Gastrocnemius medialis (tissue), 4 donors: Measurements from ENCODE around the gene GGPS1.

Experiments
- CTCF ChIP-seq, 5 experiments: fragments of 450-650 bp in 3 of 5; fragments of 200-600 bp in 2 of 5; sonication (generic) in 2 of 5; IDR thresholded peaks in 4 of 5; conservative IDR thresholded peaks in 1 of 5; 1 replicate in 4 of 5; 2 replicates in 1 of 5; pipeline ENCODE4 v1.5.1; 2016 to 2019; ENCODE audit warnings: antibody characterized with exemption in 5 of 5, mild to moderate bottlenecking in 3 of 5, moderate library complexity in 3 of 5
- POLR2A ChIP-seq, 2 donors: fragments of 450-650 bp; IDR thresholded peaks; one replicate each; pipeline ENCODE4 v1.6.1; 2017; ENCODE audit warnings: antibody characterized with exemption in 2 of 2, mild to moderate bottlenecking in 2 of 2, moderate library complexity in 2 of 2

GRCh38 chr1:235326719-235327558 lies 1.4 kb upstream of the GGPS1 start:
- no peak for TF ChIP-seq POLR2A (IDR thresholded peaks at IDR 0.05)
- TF ChIP-seq CTCF (IDR thresholded peaks at IDR 0.05 in 4 of 5, conservative IDR thresholded peaks at IDR 0.05 in 1 of 5), result no peak
